Measurements from ENCODE around the gene STRA8.

STRA8 gene

GRCh38 chr7:135271255-135271615 lies 37.6 kb downstream of the STRA8 start:
- DNase-seq, result no peak

- DNase-seq, result no peak
Measured at GRCh38 chr7:135272303-135272702, 38.7 kb downstream of the STRA8 start.

DNA sequence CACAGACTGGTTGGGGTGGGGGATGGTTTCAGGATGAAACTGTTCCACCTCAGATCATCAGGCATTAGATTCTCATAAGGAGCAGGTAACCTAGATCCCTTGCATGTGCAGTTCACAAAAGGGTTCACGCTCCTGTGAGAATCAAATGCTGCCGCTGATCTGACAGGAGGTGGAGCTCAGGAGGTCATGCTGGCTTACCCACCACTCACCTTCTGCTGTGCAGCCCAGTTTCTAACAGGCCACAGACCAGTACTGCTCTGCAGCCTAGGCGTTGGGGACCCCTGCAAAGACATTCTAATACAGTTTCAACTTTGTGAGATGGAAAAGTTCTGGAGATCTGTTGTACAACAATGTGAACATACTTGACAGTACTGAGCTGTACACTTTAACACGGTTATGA lies 39.9 kb downstream of the STRA8 start:
- DNase-seq, result no peak

DNA sequence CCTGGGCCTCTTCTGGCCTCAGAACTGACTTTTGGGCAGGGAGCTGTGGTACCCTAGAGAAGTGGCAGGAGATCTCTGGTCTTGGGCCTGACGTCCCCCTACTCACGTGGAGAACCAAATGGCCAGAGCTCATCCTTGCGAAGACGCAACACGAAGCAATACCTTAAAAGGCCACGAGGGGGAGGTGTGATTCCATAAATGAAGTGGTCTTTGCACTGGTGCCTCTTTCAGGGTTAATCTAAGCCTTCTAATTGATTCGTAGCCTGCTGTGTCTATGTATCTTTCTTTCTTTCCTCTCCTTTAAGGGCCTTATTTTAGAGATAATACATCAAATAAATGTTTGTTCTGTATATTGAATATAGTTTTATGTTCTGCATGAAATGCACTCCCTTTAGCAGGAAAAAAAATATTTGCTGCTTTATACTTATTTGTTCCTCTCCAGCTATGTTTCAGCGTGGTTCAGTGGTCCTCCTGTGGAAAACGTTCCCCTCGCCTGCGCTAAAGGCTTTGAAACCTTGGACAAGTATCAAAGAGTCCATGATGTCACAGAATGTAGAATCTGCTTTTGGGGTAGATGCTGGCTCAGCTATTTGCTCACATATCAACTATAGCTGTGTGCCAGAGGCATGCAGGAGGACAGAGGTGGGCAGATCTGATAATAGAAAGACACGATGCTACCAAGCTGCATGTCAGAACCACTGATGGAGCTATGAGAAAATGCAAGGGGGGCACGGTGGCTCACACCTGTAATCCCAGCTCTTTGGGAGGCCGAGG lies 41.0 kb downstream of the STRA8 start:
- peak; percentile 76 for DNase-seq

- no peak for DNase-seq
Measured at GRCh38 chr7:135275971-135276580, 42.4 kb downstream of the STRA8 start.

DNA sequence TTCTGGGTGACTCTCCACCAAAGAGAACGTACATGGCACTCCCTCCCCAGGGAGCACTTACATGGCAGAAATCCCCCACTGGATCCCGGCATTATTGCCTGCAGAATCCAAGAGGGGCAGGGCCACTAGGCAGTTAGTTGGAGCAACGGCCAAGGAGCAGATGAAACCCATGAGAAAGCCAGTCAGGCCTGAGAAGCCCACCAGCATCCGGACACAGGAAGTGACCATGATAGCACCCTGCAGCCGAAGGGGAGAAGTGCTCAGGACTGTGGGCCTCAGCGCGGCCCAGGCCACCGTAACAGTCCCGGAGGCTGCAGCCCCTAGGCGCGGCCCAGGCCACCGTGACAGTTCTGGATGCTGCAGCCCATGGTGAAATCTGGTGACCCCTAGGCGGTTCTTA lies 43.5 kb downstream of the STRA8 start:
- no peak for DNase-seq

DNA sequence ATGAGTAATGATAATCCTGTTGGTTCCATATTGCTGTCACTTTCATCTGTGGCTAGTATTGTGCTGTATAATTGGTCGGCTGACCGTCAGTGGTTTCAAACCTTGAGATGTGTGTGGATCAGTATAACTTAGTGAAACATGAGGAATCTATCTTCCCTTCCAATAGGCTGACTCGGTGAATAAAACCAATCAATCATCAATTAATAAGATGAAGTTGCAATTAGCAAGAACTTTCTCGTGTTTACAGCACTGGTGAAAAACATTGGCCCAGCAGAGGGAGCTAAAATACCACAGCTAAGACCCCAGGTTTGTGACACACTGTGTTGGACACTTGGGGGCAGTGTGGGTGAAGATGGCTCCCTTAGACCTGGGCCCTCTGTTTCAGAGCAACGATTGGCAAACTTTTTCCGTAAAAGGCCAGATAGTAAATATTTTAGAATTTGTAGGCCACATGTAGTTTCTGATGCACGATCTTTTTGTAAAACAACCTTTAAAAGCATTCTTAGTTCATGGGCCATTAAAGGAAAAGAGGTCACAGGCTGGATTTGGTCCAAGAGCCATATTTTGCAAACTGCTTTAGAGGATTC lies 47.8 kb downstream of the STRA8 start:
- peak; percentile 85 for DNase-seq

DNA sequence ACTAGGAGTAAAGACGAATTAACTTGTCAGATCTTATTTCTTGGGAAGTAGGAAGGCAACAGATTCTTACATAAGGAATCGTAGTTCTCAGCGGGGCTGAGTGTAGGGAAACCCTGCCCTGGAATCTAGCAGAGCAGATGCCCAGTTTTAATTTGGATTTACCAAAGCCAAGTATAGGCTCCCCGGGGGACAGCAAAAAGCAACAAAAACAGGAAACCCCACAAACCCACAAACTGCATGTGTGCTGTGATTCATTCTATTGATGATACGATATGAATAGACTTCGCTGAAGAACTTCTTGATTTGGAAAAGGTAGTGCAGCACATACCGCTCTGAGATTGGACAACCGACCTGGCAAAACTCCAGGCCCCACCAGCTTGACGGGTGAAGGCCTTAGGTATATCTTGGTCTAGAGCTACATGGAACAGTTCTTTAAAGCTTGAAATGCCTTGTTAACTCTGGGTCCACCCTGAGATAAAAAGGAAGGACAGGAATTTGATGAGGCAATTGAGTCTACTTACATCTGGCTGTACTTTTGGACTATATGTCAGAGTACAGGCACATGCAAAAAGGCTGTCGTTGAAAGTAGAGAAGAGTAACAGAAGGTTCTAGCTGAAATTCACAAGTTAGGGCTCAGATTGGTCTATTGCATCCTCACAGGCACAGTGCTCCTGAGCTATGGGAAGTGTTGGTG lies 49.1 kb downstream of the STRA8 start:
- no peak for DNase-seq

GRCh38 chr7:135283959-135284638 lies 50.5 kb downstream of the STRA8 start:
- DNase-seq, result no peak

DNA sequence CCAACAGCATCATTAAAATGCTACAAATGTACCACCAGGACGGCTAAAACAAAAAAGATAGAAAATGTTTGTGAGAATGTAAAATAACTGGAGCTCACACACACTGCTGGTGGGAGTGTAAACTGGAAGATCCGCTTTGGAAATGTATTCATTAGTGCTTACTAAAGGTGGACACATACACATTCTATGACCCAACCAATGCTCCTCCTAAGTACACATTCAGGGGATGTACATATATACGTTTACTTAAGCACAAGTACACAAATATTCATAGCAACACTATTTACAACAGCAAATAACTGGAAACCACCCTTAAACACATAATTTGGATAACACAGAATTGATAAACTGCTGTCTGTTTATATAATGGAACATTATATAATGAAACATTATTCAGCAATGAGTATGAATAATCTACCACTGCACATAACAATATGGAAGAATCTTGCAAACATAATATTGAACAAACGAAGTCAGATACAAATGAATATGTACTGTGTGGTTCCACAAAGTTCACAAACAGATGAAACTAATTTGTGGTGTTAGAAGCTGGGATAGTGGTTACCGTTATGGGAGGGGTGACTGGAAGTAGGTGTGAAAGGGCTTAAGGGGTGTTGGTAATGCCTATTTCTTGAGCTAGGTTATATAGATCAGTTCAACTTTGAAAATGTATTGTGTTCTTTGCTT lies 52.1 kb downstream of the STRA8 start:
- DNase-seq, result no peak

DNA sequence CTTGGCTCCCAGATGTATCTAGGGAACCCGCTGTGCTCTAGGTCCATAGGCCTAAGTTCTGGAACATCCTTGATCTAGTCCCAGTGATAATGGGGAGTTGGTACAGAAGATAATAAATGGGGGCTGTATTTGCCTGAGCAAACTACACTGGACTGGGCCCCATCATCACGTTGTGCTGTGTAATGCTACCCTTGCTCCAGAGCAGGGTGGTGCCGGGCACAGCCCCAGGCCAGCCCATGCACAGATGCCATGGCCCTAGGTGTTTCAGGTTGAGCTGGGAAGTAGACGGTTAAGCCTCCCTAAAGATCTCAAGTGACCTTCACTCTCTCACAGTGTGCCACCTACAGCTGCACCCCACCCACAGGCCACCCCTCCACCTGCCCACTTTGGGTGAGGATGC lies 53.2 kb downstream of the STRA8 start:
- DNase-seq, result no peak

GRCh38 chr7:135290594-135290993 lies 57.0 kb downstream of the STRA8 start:
- DNase-seq, result no peak

DNA sequence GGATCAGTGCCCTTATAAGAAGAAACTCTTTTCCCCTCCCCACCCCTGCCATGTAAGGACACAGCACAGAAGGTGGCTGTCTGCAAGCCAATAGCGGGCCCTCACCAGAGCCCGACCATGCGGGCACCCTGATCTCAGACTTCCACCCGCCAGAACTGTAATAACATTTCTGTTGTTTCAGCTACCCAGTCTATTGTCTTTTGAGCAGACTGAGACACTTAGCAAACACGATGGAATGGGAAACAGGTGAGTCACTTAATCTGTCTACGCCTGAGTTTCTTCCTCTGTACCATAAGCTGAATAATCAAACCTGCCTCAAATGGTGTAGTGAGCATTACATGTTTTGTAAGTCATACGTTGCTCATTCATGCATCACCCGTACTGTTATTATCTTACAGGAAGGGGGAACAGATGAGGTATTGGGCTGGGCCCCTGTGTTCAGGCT lies 58.2 kb downstream of the STRA8 start:
- DNase-seq, result no peak

- DNase-seq, result no peak
Measured at GRCh38 chr7:135299235-135299634, 65.6 kb downstream of the STRA8 start.

DNA sequence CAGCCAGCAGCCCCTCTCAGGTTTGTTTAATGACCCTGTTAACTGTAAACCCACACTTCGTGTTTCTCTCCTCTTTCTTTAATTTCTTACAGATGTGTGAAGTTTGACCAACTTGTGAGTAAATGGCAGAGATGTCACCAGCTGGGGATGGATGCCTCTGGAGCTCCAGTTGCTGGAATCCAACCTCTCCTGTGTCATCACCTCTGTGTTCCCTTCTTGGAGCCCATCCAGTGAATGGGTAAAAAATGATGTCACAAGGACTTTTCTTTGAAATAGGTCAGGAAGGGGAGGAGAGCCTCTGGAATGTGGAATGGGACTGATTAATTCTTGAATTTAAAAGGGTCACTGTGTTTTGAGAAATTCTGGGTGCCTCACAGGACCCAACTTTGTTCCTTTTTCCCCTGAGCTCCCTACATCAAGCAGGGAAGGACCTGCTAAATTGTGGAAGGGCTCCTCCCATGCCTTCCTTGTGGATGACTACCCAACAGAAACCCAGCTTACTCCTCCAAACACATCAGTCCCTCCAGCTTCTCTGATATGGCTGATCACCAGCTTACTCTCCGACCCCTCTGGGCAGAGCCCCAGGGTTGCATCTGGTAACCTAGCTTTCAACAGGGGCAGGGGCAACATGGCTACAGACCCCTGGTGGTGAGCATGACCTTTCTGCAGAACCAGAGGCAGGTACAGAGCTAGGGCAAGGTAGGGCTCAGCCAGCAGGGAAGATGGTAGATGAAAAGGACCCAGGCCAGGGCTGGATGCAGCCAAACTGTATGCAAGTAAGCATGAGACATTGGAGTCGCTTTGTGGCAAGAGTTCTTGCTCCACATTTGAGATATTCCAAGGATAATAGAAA lies 67.5 kb downstream of the STRA8 start:
- no peak for DNase-seq

Measured in NCI-H1092 (cell line).